DND-41 (cell line): ENCODE data around the gene IFRD1.
"Not testable (repeated sequence)": the region's sequence is repeated elsewhere in the genome, so short reads cannot be mapped to it uniquely, and the experiment has no call there.

Experiments used
- ATAC-seq: fragments of 200-7000 bp; cut with Tn5 transposase; 3 replicates; pipeline ENCODE4 v1.9.1; 2021; ENCODE audit warnings: low read depth; ENCODE audit not compliant: insufficient read depth
- DNase-seq: peaks from one replicate; pipeline ENCODE4 v3.0.0-alpha.2; 2020
- H2AFZ ChIP-seq: 2 replicates; pipeline ENCODE4 v1.6.0; 2012; ENCODE audit warnings: low read depth, low read length
- H3K27ac ChIP-seq: 2 replicates; pipeline ENCODE4 v1.5.1; 2012; ENCODE audit warnings: low read length, inconsistent platforms
- H3K27me3 ChIP-seq: fragments of 200-600 bp; sonication (generic); 2 replicates; pipeline ENCODE4 v1.6.0; 2012; ENCODE audit warnings: low read length, mild to moderate bottlenecking, inconsistent platforms; ENCODE audit not compliant: insufficient read depth, poor library complexity
- H3K36me3 ChIP-seq: 2 replicates; pipeline ENCODE4 v1.5.1; 2012; ENCODE audit warnings: low read length, inconsistent platforms; ENCODE audit not compliant: insufficient read depth
- H3K4me1 ChIP-seq: 2 replicates; pipeline ENCODE4 v1.5.1; 2012; ENCODE audit warnings: mild to moderate bottlenecking, low read length; ENCODE audit not compliant: insufficient read depth
- H3K4me2 ChIP-seq: 2 replicates; pipeline ENCODE4 v1.6.0; 2012; ENCODE audit warnings: mild to moderate bottlenecking, moderate library complexity, low read length, inconsistent platforms; ENCODE audit not compliant: insufficient read depth
- H3K4me3 ChIP-seq, 2 experiments: fragments of 200-600 bp in 1 of 2; shearing (Covaris generic) in 1 of 2; 2 replicates each; pipeline ENCODE4 v1.5.1; 2012 to 2016; ENCODE audit warnings: inconsistent platforms in 2 of 2, low read length in 2 of 2, mild to moderate bottlenecking in 2 of 2, low read depth in 1 of 2, moderate library complexity in 1 of 2
- H3K79me2 ChIP-seq: 2 replicates; pipeline ENCODE4 v1.6.0; 2012; ENCODE audit warnings: low read length, inconsistent platforms; ENCODE audit not compliant: insufficient read depth
- H3K9ac ChIP-seq: 2 replicates; pipeline ENCODE4 v1.6.0; 2012; ENCODE audit warnings: low read depth, mild to moderate bottlenecking, inconsistent platforms, low read length, moderate library complexity
- H3K9me3 ChIP-seq: 2 replicates; pipeline ENCODE4 v1.5.1; 2012; ENCODE audit warnings: low read length, moderate library complexity, mild to moderate bottlenecking, inconsistent platforms; ENCODE audit not compliant: insufficient read depth, severe bottlenecking
- H4K20me1 ChIP-seq: 2 replicates; pipeline ENCODE4 v1.6.0; 2012; ENCODE audit warnings: low read length; ENCODE audit not compliant: insufficient read depth
- EZH2 ChIP-seq: IDR thresholded peaks from 3 replicates; pipeline ENCODE4 v1.6.1; 2012; ENCODE audit warnings: borderline replicate concordance, low read depth, mild to moderate bottlenecking, moderate library complexity, low read length, inconsistent platforms; ENCODE audit not compliant: severe bottlenecking
- TF ChIP-seq, protein P1 (sequence below): IDR thresholded peaks from 2 replicates; pipeline ENCODE4 v1.5.1; 2012; ENCODE audit warnings: borderline replicate concordance, low read length, moderate library complexity, mild to moderate bottlenecking; ENCODE audit not compliant: poor library complexity, severe bottlenecking; ENCODE audit errors: extremely low read depth

The IFRD1 gene

DNA sequence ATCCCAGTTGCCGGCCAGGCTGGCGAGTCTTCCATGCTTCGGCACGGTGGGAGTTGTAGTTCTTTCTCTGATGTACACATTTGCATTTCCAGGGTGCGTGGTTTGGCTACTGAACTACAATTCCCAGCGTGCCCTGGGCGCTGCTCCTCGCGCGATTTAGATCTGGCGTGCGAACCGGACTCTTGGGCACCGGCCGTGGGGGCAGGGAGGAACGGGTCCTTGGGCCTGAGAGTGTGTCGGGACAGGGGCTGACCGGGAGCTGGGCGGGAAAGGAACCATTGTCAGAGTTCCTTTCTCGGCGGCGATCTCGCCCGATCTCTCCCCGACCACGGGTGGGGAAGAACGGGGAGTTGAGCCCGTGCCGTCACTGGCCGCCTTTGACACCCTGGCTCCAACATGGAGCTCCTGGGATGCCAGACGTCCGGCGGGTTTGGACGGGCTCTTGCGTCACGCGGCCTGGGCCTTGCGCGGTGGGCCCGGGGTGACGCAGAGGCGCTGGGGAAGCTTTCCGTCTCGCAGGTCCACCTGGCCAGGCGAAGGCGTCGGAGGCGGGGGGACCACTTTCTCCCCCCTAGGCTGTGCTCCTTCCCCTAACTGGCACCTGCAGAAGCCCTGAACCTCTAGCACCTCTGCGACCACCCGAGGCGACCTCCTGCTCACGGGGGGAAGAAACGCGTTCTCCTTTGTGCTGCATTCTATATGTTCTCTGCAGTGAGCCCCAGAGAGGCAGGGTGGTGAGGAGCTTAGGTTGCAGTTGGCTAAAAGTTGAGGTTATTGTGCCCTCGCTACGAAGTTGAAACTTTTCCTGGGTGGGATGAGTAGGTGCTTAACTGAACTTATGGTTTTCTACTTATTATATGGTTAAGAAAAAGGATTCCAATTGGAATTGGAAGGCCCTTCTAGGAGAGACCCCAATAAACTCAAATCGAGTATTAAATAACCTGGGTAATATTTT, 824 bp downstream of the IFRD1 start:
- Histone ChIP-seq H3K4me2 (peak overlapping the region; percentile 91), H3K79me2 (peaks cover 56% of the 10 kb centered on the region), H2AFZ (peak overlapping the region; percentile 95), H3K9me3 (no peaks in the 10 kb centered on the region), H3K27ac (peak overlapping the region; percentile 85), H3K9ac (peak overlapping the region; percentile 85), H3K4me3 (peak overlapping the region; percentile 86 to 92), H3K4me1 (peaks cover 32% of the 10 kb centered on the region), H3K27me3 (no peaks in the 10 kb centered on the region), H3K36me3 (peaks cover 10% of the 10 kb centered on the region), H4K20me1 (peaks cover 24% of the 10 kb centered on the region)
- ATAC-seq, result peak; percentile 84
- TF ChIP-seq EZH2, result no peak
- TF ChIP-seq, protein P1, sequence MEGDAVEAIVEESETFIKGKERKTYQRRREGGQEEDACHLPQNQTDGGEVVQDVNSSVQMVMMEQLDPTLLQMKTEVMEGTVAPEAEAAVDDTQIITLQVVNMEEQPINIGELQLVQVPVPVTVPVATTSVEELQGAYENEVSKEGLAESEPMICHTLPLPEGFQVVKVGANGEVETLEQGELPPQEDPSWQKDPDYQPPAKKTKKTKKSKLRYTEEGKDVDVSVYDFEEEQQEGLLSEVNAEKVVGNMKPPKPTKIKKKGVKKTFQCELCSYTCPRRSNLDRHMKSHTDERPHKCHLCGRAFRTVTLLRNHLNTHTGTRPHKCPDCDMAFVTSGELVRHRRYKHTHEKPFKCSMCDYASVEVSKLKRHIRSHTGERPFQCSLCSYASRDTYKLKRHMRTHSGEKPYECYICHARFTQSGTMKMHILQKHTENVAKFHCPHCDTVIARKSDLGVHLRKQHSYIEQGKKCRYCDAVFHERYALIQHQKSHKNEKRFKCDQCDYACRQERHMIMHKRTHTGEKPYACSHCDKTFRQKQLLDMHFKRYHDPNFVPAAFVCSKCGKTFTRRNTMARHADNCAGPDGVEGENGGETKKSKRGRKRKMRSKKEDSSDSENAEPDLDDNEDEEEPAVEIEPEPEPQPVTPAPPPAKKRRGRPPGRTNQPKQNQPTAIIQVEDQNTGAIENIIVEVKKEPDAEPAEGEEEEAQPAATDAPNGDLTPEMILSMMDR, result peak; percentile 16
- DNase-seq, result peak; percentile 90

DNA sequence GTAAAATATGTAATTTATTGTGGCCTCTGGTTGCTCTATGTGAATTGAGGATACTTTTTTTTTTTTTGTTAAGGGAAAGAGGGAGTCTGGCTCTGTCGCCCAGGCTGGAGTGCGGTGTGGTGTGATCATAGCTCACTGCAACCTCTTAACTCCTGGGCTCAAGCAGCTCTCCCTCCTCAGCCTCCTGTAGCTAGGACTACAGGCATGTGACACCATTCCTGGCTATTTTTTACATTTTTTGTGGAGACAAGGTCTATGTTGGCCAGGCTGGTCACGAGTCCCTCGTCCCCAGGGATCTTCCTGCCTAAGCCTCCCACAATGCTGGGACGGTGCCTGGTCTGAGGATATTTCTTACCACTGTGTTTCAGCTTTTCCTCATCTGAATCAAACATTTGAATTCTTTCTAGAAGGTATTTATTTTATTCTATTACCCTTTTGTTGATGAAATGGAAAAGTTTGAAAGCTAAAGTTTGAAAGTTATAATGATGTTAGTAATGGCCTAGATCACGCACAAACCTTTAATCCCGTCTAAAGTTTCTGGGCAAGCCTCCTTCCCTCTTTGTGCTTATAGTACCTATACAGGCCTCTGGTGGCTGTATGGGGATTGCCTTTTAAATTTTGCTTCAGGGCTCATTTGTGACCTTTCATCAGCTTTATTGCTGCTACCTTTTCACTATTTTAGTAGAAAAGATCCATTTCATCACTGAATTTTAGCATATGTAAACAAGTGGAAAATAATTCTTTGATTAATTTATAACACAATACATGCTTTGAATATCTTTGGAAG, 2.0 kb downstream of the IFRD1 start:
- Histone ChIP-seq H3K79me2 (peaks cover 56% of the 10 kb centered on the region), H3K9ac (peak overlapping the region; percentile 85), H3K4me2 (peak overlapping the region; percentile 91), H4K20me1 (peaks cover 24% of the 10 kb centered on the region), H3K4me3 (peak overlapping the region; percentile 86 to 92; a peak in 3 of 4 replicates), H3K4me1 (peaks cover 32% of the 10 kb centered on the region), H2AFZ (no peak overlapping the region), H3K9me3 (no peaks in the 10 kb centered on the region), H3K36me3 (peaks cover 22% of the 10 kb centered on the region), H3K27me3 (no peaks in the 10 kb centered on the region), H3K27ac (peak overlapping the region; percentile 85; the same call in 1 of the 2 replicates)
- no peak for DNase-seq
- TF ChIP-seq, protein P1, result peak; percentile 41
- TF ChIP-seq EZH2, result no peak
- no peak for ATAC-seq

DNA sequence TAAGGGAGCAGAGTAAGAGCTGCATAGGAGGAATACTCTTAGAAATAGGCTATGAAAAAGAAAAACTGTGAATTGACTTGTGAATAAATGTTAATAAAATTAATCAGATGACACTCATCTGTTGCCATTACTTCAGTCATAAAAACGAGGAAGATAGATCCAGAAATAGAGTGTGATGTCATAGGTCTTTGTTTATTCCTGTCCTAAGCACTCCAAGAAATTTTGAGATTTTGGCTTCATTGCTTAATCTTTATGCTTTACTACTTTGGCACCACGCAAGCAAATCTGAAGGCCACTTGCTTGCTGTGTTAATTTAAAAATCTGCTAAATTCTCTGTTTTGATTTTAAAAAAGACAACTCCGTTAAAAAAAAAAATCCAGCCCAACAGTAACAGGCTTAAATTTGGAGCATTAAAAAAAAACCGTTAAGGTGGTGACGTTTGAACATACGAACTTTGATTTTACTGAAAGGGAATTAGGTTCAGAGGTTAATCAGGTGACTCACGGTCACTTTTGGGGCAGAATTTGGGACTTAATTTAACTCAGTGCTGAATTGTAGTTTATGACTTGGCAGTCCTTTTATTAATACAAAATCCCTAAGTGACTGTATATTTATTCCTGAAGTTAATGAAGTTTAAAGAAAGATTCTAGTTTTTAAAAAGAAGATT, 3.4 kb downstream of the IFRD1 start:
- peaks cover 24% of the 10 kb centered on the region for H4K20me1 ChIP-seq
- ATAC-seq (no peak), DNase-seq (no peak)
- no peak for TF ChIP-seq EZH2
- TF ChIP-seq, protein P1, result no peak
- H3K27me3 ChIP-seq, result no peaks in the 10 kb centered on the region
- H3K36me3 ChIP-seq, result peaks cover 34% of the 10 kb centered on the region
- no peak overlapping the region for H3K4me3 ChIP-seq
- no peak overlapping the region for H3K27ac ChIP-seq
- H3K9me3 ChIP-seq, result no peaks in the 10 kb centered on the region
- H3K4me1 ChIP-seq, result peaks cover 32% of the 10 kb centered on the region
- H3K79me2 ChIP-seq, result peaks cover 58% of the 10 kb centered on the region
- H3K4me2 ChIP-seq, result peak overlapping the region; percentile 91; the same call in 1 of the 2 replicates
- H3K9ac ChIP-seq, result no peak overlapping the region
- H2AFZ ChIP-seq, result no peak overlapping the region

DNA sequence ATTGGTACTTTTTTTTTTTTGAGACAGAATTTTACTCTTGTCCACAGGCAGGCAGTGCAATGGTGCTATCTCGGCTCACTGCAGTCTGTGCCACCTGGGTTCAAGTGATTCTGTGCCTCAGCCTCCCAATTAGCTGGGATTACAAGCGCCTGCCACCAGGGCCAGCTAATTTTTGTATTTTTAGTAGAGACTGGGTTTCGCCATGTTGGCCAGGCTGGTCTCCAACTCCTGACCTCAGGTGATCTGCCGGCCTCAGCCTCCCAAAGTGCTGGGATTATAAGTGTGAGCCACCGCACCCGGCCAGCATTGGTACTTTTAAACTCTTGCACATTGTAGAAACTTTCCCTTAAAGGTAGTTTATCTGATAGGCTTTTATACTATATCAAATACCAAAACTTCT, 3.9 kb downstream of the IFRD1 start:
- H3K79me2 ChIP-seq, result peaks cover 59% of the 10 kb centered on the region

More for the DNA sequence above, 3.9 kb downstream of the IFRD1 start:
- H3K27ac ChIP-seq, H2AFZ ChIP-seq, H3K27me3 ChIP-seq, H3K4me3 ChIP-seq, DNase-seq, H3K9ac ChIP-seq, ATAC-seq, H3K9me3 ChIP-seq: not testable (repeated sequence)
- H4K20me1 ChIP-seq, result peaks cover 24% of the 10 kb centered on the region
- peaks cover 39% of the 10 kb centered on the region for H3K36me3 ChIP-seq
- peaks cover 29% of the 10 kb centered on the region for H3K4me1 ChIP-seq
- H3K4me2 ChIP-seq, result peak overlapping the region; percentile 91; the same call in 1 of the 2 replicates
